HepG2 (cell line): ENCODE measurements around the gene SETD7. TPM values are rescaled to one million over a fixed set of nuclear protein-coding genes. Genes with fewer than 3 reads are reported as not detected.

Source experiments
- BATF2 ChIP-seq: sonication (generic); formaldehyde crosslinking; IDR thresholded peaks from 2 replicates; pipeline ENCODE4 v1.8.0; 2022; ENCODE audit warnings: mild to moderate bottlenecking, missing genetic modification reagents, moderate library complexity
- BORCS8-MEF2B ChIP-seq: sonication (generic); formaldehyde crosslinking; IDR thresholded peaks from 2 replicates; pipeline ENCODE4 v1.8.0; 2022; ENCODE audit warnings: mild to moderate bottlenecking, missing genetic modification reagents
- CBX5 ChIP-seq: sonication (generic); formaldehyde crosslinking; IDR thresholded peaks from 2 replicates; pipeline ENCODE4 v1.4.0; 2020; ENCODE audit warnings: missing genetic modification reagents, borderline replicate concordance
- CEBPB ChIP-seq: IDR thresholded peaks from 2 replicates; pipeline ENCODE4 v1.6.1; 2011; ENCODE audit warnings: low read depth, low read length, improper control_type of control experiment, borderline replicate concordance
- CEBPG ChIP-seq: IDR thresholded peaks from 2 replicates; pipeline ENCODE4 v1.6.1; 2016
- IKZF5 ChIP-seq: IDR thresholded peaks from 2 replicates; pipeline ENCODE4 v1.6.1; 2018; ENCODE audit warnings: missing genetic modification reagents, mild to moderate bottlenecking, missing compliant biosample characterization
- IRF2 ChIP-seq: IDR thresholded peaks from 2 replicates; pipeline ENCODE4 v1.6.1; 2018; ENCODE audit warnings: missing genetic modification reagents, missing compliant biosample characterization
- KDM5B ChIP-seq: sonication (generic); formaldehyde crosslinking; IDR thresholded peaks from 2 replicates; pipeline ENCODE4 v1.4.0; 2020; ENCODE audit warnings: missing genetic modification reagents, mild to moderate bottlenecking, borderline replicate concordance
- KDM6A ChIP-seq: IDR thresholded peaks from 2 replicates; pipeline ENCODE4 v1.6.1; 2016; ENCODE audit warnings: low read depth
- PAXIP1 ChIP-seq: sonication (generic); formaldehyde crosslinking; conservative IDR thresholded peaks from 2 replicates; pipeline ENCODE4 v1.4.0; 2020; ENCODE audit warnings: mild to moderate bottlenecking, missing genetic modification reagents, moderate library complexity
- SIN3A ChIP-seq: IDR thresholded peaks from 2 replicates; pipeline ENCODE4 v1.6.1; 2011; ENCODE audit warnings: low read depth, mild to moderate bottlenecking, control low read depth, low read length, borderline replicate concordance
- SP2 ChIP-seq: sonication (generic); formaldehyde crosslinking; IDR thresholded peaks from 2 replicates; pipeline ENCODE4 v1.5.1; 2020; ENCODE audit warnings: mild to moderate bottlenecking, missing genetic modification reagents
- ZNF329 ChIP-seq: sonication (generic); formaldehyde crosslinking; IDR thresholded peaks from 2 replicates; pipeline ENCODE4 v1.9.0; 2021; ENCODE audit warnings: low read depth, mild to moderate bottlenecking, missing genetic modification reagents
- ZNF781 ChIP-seq: sonication (generic); formaldehyde crosslinking; IDR thresholded peaks from 2 replicates; pipeline ENCODE4 v1.5.1; 2020; ENCODE audit warnings: borderline replicate concordance, mild to moderate bottlenecking, missing genetic modification reagents; ENCODE audit errors: not compliant biosample characterization
- polyA plus RNA-seq, 8 experiments: library from polyadenylated mRNA; depleted of rRNA in 3 of 8; stranded (reverse) in 7 of 8; unstranded in 1 of 8; fragments of >200 nt; fragmentation: Illumina TruSeq in 4 of 8; extraction: Trizol in 4 of 8; gene quantifications; 2 replicates each; pipeline versions ENCODE4 v1.2.1 to v1.2.3, GENCODE V29; 2011 to 2016; ENCODE audit warnings: low read depth in 4 of 8, missing spikeins in 1 of 8, mixed read lengths in 1 of 8; ENCODE audit not compliant: insufficient read depth in 1 of 8
- total RNA-seq, 5 experiments: library from RNA; depleted of rRNA; stranded (reverse); fragments of >200 nt; fragmentation: Illumina TruSeq; extraction: Trizol; gene quantifications; 2 replicates each; pipeline ENCODE4 v1.2.3, GENCODE V29; 2016; ENCODE audit warnings: low read depth in 1 of 5
- TF ChIP-seq, protein P1 (sequence below): sonication (generic); formaldehyde crosslinking; IDR thresholded peaks from 2 replicates; pipeline ENCODE4 v1.8.0; 2022; ENCODE audit warnings: mild to moderate bottlenecking, missing genetic modification reagents; ENCODE audit not compliant: insufficient replicate concordance

Gene SETD7
- total and polyA plus RNA-seq, 2 of the 13 experiments (the other 11 are each of a cell fraction or from before 2014, with no cell fraction given): 0.08 to 0.22 TPM

GRCh38 chr4:139454111-139455045, 101.6 kb downstream of the SETD7 start, which contains the start of gene RAB33B (continued):
- TF ChIP-seq, protein P1, sequence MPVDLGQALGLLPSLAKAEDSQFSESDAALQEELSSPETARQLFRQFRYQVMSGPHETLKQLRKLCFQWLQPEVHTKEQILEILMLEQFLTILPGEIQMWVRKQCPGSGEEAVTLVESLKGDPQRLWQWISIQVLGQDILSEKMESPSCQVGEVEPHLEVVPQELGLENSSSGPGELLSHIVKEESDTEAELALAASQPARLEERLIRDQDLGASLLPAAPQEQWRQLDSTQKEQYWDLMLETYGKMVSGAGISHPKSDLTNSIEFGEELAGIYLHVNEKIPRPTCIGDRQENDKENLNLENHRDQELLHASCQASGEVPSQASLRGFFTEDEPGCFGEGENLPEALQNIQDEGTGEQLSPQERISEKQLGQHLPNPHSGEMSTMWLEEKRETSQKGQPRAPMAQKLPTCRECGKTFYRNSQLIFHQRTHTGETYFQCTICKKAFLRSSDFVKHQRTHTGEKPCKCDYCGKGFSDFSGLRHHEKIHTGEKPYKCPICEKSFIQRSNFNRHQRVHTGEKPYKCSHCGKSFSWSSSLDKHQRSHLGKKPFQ (CRISPR knock-in tag): no peak
- no peak for TF ChIP-seq CBX5
- 0 out of 2 replicates have a peak, but pooled peaks have one; percentile 4 for TF ChIP-seq BORCS8-MEF2B (CRISPR knock-in tag)
- 0 out of 2 replicates have a peak, but pooled peaks have one; percentile 1 for TF ChIP-seq PAXIP1 (CRISPR knock-in tag)
- TF ChIP-seq ZNF781 (CRISPR knock-in tag): peak; percentile 63
- TF ChIP-seq SP2 (CRISPR knock-in tag): no peak
- 0 out of 2 replicates have a peak, but pooled peaks have one; percentile 8 for TF ChIP-seq KDM6A (CRISPR knock-in tag)
- TF ChIP-seq IKZF5 (CRISPR knock-in tag): 0 out of 2 replicates have a peak, but pooled peaks have one; percentile 1
- TF ChIP-seq ZNF329 (CRISPR knock-in tag): 0 out of 2 replicates have a peak, but pooled peaks have one; percentile 30
- TF ChIP-seq KDM5B (CRISPR knock-in tag): 0 out of 2 replicates have a peak, but pooled peaks have one; percentile 11
- peak; percentile 62; the same call in 1 of the 2 replicates for TF ChIP-seq BATF2 (CRISPR knock-in tag)
- TF ChIP-seq CEBPB: peak; percentile 94
- TF ChIP-seq IRF2: peak; percentile 11; the same call in 1 of the 2 replicates
- TF ChIP-seq CEBPG: peak; percentile 91
- peak; percentile 14; the same call in 1 of the 2 replicates for TF ChIP-seq SIN3A
